CD4-positive, alpha-beta T cell (primary cell): ENCODE data around the gene NELL2. TPM values are rescaled to one million over a fixed set of nuclear protein-coding genes. Genes with fewer than 3 reads are reported as not detected.

Experiments used
- ATAC-seq: fragments of 200-7000 bp; cut with Tn5 transposase; one replicate; pipeline ENCODE4 v1.10.0; 2022; ENCODE audit warnings: mild to moderate bottlenecking; ENCODE audit not compliant: poor library complexity
- CTCF ChIA-PET: fragments of 350-600 bp; sonication (Branson Sonifier 250); formaldehyde crosslinking; loops from one replicate; lab custom pipeline; 2021; ENCODE audit warnings: antibody characterized with exemption, inconsistent platforms; lab: Charles Lee
- POLR2A ChIA-PET: fragments of 350-600 bp; sonication (Branson Sonifier 250); formaldehyde crosslinking; loops from one replicate; lab custom pipeline; 2021; ENCODE audit warnings: antibody characterized with exemption, inconsistent platforms; lab: Charles Lee
- DNase-seq, 14 experiments: peaks; one replicate each; pipeline ENCODE4 v3.0.0-alpha.2; 2013 to 2020; ENCODE audit warnings: mixed read lengths in 2 of 14
- H3K27ac ChIP-seq, 2 donors: one replicate each; pipeline versions ENCODE4 v1.5.1 to v1.7.0; 2013; ENCODE audit warnings: low read length in 2 of 2, low read depth in 1 of 2, mild to moderate bottlenecking in 1 of 2
- H3K27me3 ChIP-seq, 2 experiments: 1 replicate in 1 of 2; 2 replicates in 1 of 2; pipeline versions ENCODE4 v1.6.1 to v1.7.0; 2013; ENCODE audit warnings: low read length in 2 of 2, control low read depth in 1 of 2, mild to moderate bottlenecking in 1 of 2, moderate library complexity in 1 of 2; ENCODE audit not compliant: insufficient read depth in 2 of 2, control insufficient read depth in 1 of 2
- H3K36me3 ChIP-seq: one replicate; pipeline ENCODE4 v1.6.1; 2013; ENCODE audit warnings: low read length, control low read depth; ENCODE audit not compliant: insufficient read depth
- H3K4me1 ChIP-seq: one replicate; pipeline ENCODE4 v1.6.1; 2013; ENCODE audit warnings: low read length, control low read depth; ENCODE audit not compliant: insufficient read depth
- H3K4me3 ChIP-seq: one replicate; pipeline ENCODE4 v1.5.1; 2013; ENCODE audit warnings: mild to moderate bottlenecking, low read length, moderate library complexity
- H3K9me3 ChIP-seq, 2 experiments: 1 replicate in 1 of 2; 2 replicates in 1 of 2; pipeline versions ENCODE4 v1.6.1 to v1.7.0; 2013; ENCODE audit warnings: low read length in 2 of 2, mild to moderate bottlenecking in 2 of 2, control low read depth in 1 of 2, moderate library complexity in 1 of 2; ENCODE audit not compliant: control insufficient read depth in 1 of 2, insufficient read depth in 1 of 2
- H3K27ac Mint-ChIP-seq: one replicate; pipeline ENCODE4 v1.8.0; 2020; ENCODE audit warnings: mixed read lengths
- H3K27me3 Mint-ChIP-seq: one replicate; pipeline ENCODE4 v1.8.0; 2021; ENCODE audit warnings: mixed read lengths
- H3K36me3 Mint-ChIP-seq: one replicate; pipeline ENCODE4 v1.8.0; 2021; ENCODE audit warnings: low read depth, mixed read lengths
- H3K4me1 Mint-ChIP-seq: one replicate; pipeline ENCODE4 v1.8.0; 2021; ENCODE audit warnings: low read depth, mixed read lengths
- H3K4me3 Mint-ChIP-seq: one replicate; pipeline ENCODE4 v1.8.0; 2020; ENCODE audit warnings: mild to moderate bottlenecking, mixed read lengths
- H3K9me3 Mint-ChIP-seq: one replicate; pipeline ENCODE4 v1.8.0; 2020; ENCODE audit warnings: mixed read lengths
- intact Hi-C, 2 experiments: fragments of 100-400 bp; cut with DNase I in 1 of 2; cut with micrococcal nuclease in 1 of 2; formaldehyde crosslinking; loops; one replicate each; pipeline versions ENCODE4 v1.15.1 to v1.9.0; 2023 to 2025; cut with DNase I, micrococcal nuclease
- total RNA-seq, 174 experiments: library from RNA in 2 of 174; stranded (reverse) in 2 of 174; gene quantifications; one replicate each; pipeline ENCODE4 v1.2.3 and lab custom pipeline; 2021 to 2026
- TF ChIP-seq, protein P1 (sequence below): fragments of 200-600 bp; IDR thresholded peaks from one replicate; pipeline ENCODE4 v1.8.0; 2022; ENCODE audit warnings: antibody characterized with exemption, mild to moderate bottlenecking

NELL2 gene
- total RNA-seq, 2 experiments from 2014 or later, result 142 to 147 TPM

DNA sequence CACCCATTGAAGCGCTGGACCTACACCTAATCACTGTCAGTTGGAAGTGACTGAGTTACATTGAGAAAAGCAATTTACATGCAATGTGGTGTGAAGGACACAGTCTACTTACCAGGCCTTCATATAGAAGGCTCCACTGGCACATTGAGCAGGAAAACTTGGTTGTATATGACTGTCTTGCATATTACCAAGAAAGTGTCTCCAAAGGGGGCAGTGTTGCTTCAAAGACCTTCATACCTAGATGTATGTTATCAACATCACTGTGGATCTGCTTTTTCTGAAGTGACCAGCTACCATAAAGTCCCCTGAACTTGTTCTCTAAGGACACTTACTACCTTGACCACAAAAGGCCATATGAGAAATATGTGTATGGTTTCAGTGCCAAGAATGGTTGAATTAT is 64.1 kb downstream of the NELL2 start:
- no peak overlapping the region for H3K4me3 Mint-ChIP-seq
- CTCF ChIA-PET, result interaction anchor here (0.5 to 7.6 kb wide), 14 partner anchors 8 to 275 kb away, joined by 3 to 81 read pairs (median 4); partner anchors contain the start of gene NELL2
- H3K36me3 ChIP-seq, result no peaks in the 10 kb centered on the region
- peaks cover 47% of the 10 kb centered on the region for H3K4me1 Mint-ChIP-seq
- ATAC-seq (peak; percentile 86), DNase-seq (peak in 10 of 14 experiments; percentile 14 to 81 (median 38))
- H3K27me3 Mint-ChIP-seq, result no peaks in the 10 kb centered on the region
- no peak overlapping the region for H3K27ac Mint-ChIP-seq
- peaks cover 20% of the 10 kb centered on the region for H3K36me3 Mint-ChIP-seq
- no peak overlapping the region for H3K27ac ChIP-seq
- H3K27me3 ChIP-seq, result no peaks in the 10 kb centered on the region
- TF ChIP-seq, protein P1, sequence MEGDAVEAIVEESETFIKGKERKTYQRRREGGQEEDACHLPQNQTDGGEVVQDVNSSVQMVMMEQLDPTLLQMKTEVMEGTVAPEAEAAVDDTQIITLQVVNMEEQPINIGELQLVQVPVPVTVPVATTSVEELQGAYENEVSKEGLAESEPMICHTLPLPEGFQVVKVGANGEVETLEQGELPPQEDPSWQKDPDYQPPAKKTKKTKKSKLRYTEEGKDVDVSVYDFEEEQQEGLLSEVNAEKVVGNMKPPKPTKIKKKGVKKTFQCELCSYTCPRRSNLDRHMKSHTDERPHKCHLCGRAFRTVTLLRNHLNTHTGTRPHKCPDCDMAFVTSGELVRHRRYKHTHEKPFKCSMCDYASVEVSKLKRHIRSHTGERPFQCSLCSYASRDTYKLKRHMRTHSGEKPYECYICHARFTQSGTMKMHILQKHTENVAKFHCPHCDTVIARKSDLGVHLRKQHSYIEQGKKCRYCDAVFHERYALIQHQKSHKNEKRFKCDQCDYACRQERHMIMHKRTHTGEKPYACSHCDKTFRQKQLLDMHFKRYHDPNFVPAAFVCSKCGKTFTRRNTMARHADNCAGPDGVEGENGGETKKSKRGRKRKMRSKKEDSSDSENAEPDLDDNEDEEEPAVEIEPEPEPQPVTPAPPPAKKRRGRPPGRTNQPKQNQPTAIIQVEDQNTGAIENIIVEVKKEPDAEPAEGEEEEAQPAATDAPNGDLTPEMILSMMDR, result peak; percentile 68
- intact Hi-C loops, result loop anchor here (1.0 to 5.0 kb wide), 6 partner anchors 35 to 795 kb away; no protein-coding TSS in a partner anchor
- no peaks in the 10 kb centered on the region for H3K9me3 Mint-ChIP-seq
- POLR2A ChIA-PET, result interaction anchor here (1.0 to 2.6 kb wide), 7 partner anchors 16 to 63 kb away, joined by 3 to 42 read pairs (median 5); partner anchors contain the start of gene NELL2
- peaks cover 7% of the 10 kb centered on the region for H3K4me1 ChIP-seq
- no peak overlapping the region for H3K4me3 ChIP-seq
- H3K9me3 ChIP-seq, result no peaks in the 10 kb centered on the region

- CTCF ChIA-PET, result no interaction called here
- H3K27ac Mint-ChIP-seq, result no peak overlapping the region
- POLR2A ChIA-PET, result no interaction called here
- no peak for DNase-seq
- peaks cover 13% of the 10 kb centered on the region for H3K36me3 Mint-ChIP-seq
- H3K27ac ChIP-seq, result no peak overlapping the region
- H3K4me3 ChIP-seq, result no peak overlapping the region
- H3K27me3 ChIP-seq, result no peaks in the 10 kb centered on the region
- intact Hi-C loops, result no loop called here
- no peaks in the 10 kb centered on the region for H3K36me3 ChIP-seq
- H3K9me3 ChIP-seq, result no peaks in the 10 kb centered on the region
- ATAC-seq, result no peak
- no peaks in the 10 kb centered on the region for H3K27me3 Mint-ChIP-seq
- H3K4me3 Mint-ChIP-seq, result no peak overlapping the region
- TF ChIP-seq, protein P1, result no peak
- H3K4me1 Mint-ChIP-seq, result peaks cover 17% of the 10 kb centered on the region
- H3K9me3 Mint-ChIP-seq, result no peaks in the 10 kb centered on the region
- H3K4me1 ChIP-seq, result no peaks in the 10 kb centered on the region
Observed at GRCh38 chr12:44804068-44804467, 72.0 kb downstream of the NELL2 start.

DNA sequence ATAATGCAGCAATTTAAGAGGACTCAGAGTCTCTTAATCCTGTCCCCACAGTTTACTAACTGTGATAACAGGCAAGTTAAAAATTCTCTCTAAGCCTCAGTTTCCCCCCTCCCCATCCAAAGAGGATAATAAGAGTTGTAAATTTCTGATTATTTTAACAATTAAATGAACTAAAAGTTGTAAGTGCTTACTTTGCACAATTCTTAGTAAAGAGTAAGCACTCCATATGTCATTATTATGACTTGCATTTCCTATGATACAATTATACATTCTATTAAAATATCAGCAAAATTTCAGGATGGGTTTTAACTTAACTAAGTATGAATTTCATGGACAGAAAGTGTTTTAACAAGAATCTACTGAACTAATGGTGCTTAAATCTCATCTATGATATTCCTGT is 80.1 kb downstream of the NELL2 start:
- no peaks in the 10 kb centered on the region for H3K4me1 ChIP-seq
- DNase-seq (no peak), ATAC-seq (no peak)
- H3K4me3 Mint-ChIP-seq, result no peak overlapping the region
- no peak overlapping the region for H3K4me3 ChIP-seq
- no peak overlapping the region for H3K27ac Mint-ChIP-seq
- H3K36me3 ChIP-seq, result no peaks in the 10 kb centered on the region
- H3K27me3 ChIP-seq, result no peaks in the 10 kb centered on the region
- ChIA-PET CTCF (interaction anchor here (1.1 kb wide), 1 partner anchor 16 kb away, joined by 3 read pairs; no protein-coding TSS in a partner anchor), POLR2A (no interaction called here)
- intact Hi-C loops, result no loop called here
- TF ChIP-seq, protein P1, result no peak
- H3K9me3 Mint-ChIP-seq, result no peaks in the 10 kb centered on the region
- H3K36me3 Mint-ChIP-seq, result peaks cover 8% of the 10 kb centered on the region
- no peaks in the 10 kb centered on the region for H3K9me3 ChIP-seq
- H3K27me3 Mint-ChIP-seq, result no peaks in the 10 kb centered on the region
- H3K27ac ChIP-seq, result no peak overlapping the region
- H3K4me1 Mint-ChIP-seq, result peaks cover 22% of the 10 kb centered on the region
